HepG2 (cell line): ENCODE measurements around the gene ACVR1B. TPM values are rescaled to one million over a fixed set of nuclear protein-coding genes. Genes with fewer than 3 reads are reported as not detected.

ENCODE experiments used
- ARID5B ChIP-seq: IDR thresholded peaks from 2 replicates; pipeline ENCODE4 v1.4.0; 2020; ENCODE audit warnings: mild to moderate bottlenecking, missing genetic modification reagents
- FOXA3 ChIP-seq: IDR thresholded peaks from 2 replicates; pipeline ENCODE4 v1.6.1; 2016; ENCODE audit warnings: missing genetic modification reagents, missing compliant biosample characterization
- GMEB1 ChIP-seq: sonication (generic); formaldehyde crosslinking; IDR thresholded peaks from 2 replicates; pipeline ENCODE4 v1.5.1; 2020; ENCODE audit warnings: missing genetic modification reagents, mild to moderate bottlenecking, borderline replicate concordance
- HNF1A ChIP-seq, 2 experiments: sonication (generic) in 1 of 2; formaldehyde crosslinking in 1 of 2; IDR thresholded peaks; 2 replicates each; pipeline versions ENCODE4 v1.4.0 to v1.6.1; 2016 to 2020; ENCODE audit warnings: borderline replicate concordance in 1 of 2, low read depth in 1 of 2, mild to moderate bottlenecking in 1 of 2, missing genetic modification reagents in 1 of 2
- KAT8 ChIP-seq: IDR thresholded peaks from 2 replicates; pipeline ENCODE4 v1.6.1; 2016; ENCODE audit warnings: missing genetic modification reagents, missing compliant biosample characterization
- RAD21 ChIP-seq: fragments of 450-650 bp; formaldehyde crosslinking; IDR thresholded peaks from 2 replicates; pipeline ENCODE4 v1.5.0; 2020; ENCODE audit warnings: mild to moderate bottlenecking
- SMARCE1 ChIP-seq: fragments of 450-650 bp; IDR thresholded peaks from 2 replicates; pipeline ENCODE4 v1.6.1; 2017; ENCODE audit warnings: borderline replicate concordance
- SNAPC4 ChIP-seq: sonication (generic); formaldehyde crosslinking; IDR thresholded peaks from 2 replicates; pipeline ENCODE4 v1.4.0; 2020; ENCODE audit warnings: mild to moderate bottlenecking, missing genetic modification reagents
- TBL1XR1 ChIP-seq: fragments of 150-350 bp; IDR thresholded peaks from 2 replicates; pipeline ENCODE4 v1.6.1; 2014; ENCODE audit warnings: borderline replicate concordance, low read length; ENCODE audit not compliant: partially characterized antibody
- TBX2 ChIP-seq: sonication (generic); formaldehyde crosslinking; IDR thresholded peaks from 2 replicates; pipeline ENCODE4 v1.5.0; 2020; ENCODE audit warnings: missing genetic modification reagents, mild to moderate bottlenecking, borderline replicate concordance
- XBP1 ChIP-seq: sonication (generic); formaldehyde crosslinking; IDR thresholded peaks from 2 replicates; pipeline ENCODE4 v1.5.0; 2020; ENCODE audit warnings: missing genetic modification reagents
- ZNF605 ChIP-seq: sonication (generic); formaldehyde crosslinking; IDR thresholded peaks from 2 replicates; pipeline ENCODE4 v1.8.0; 2022; ENCODE audit warnings: mild to moderate bottlenecking, missing genetic modification reagents
- ZNF891 ChIP-seq: sonication (generic); formaldehyde crosslinking; IDR thresholded peaks from 2 replicates; pipeline ENCODE4 v1.5.0; 2020; ENCODE audit warnings: mild to moderate bottlenecking, missing genetic modification reagents
- polyA plus RNA-seq, 8 experiments: library from polyadenylated mRNA; depleted of rRNA in 3 of 8; stranded (reverse) in 7 of 8; unstranded in 1 of 8; fragments of >200 nt; fragmentation: Illumina TruSeq in 4 of 8; extraction: Trizol in 4 of 8; gene quantifications; 2 replicates each; pipeline versions ENCODE4 v1.2.1 to v1.2.3, GENCODE V29; 2011 to 2016; ENCODE audit warnings: low read depth in 4 of 8, missing spikeins in 1 of 8, mixed read lengths in 1 of 8; ENCODE audit not compliant: insufficient read depth in 1 of 8
- total RNA-seq, 5 experiments: library from RNA; depleted of rRNA; stranded (reverse); fragments of >200 nt; fragmentation: Illumina TruSeq; extraction: Trizol; gene quantifications; 2 replicates each; pipeline ENCODE4 v1.2.3, GENCODE V29; 2016; ENCODE audit warnings: low read depth in 1 of 5

Gene ACVR1B
- total and polyA plus RNA-seq, 2 of the 13 experiments (the other 11 are each of a cell fraction or from before 2014, with no cell fraction given): 8.9 to 12.1 TPM

GRCh38 chr12:51970904-51971646 is 19.6 kb downstream of the ACVR1B start (continued):
- TF ChIP-seq HNF1A (IDR thresholded peaks at IDR 0.05; ENCODE audit: low read depth) (no peak), HNF1A (CRISPR knock-in tag; IDR thresholded peaks at IDR 0.05; ENCODE audit: borderline replicate concordance) (no peak), ARID5B (CRISPR knock-in tag) (no peak), FOXA3 (CRISPR knock-in tag) (no peak), XBP1 (CRISPR knock-in tag) (no peak), SNAPC4 (CRISPR knock-in tag) (no peak), SMARCE1 (no peak), GMEB1 (CRISPR knock-in tag) (no peak), TBX2 (CRISPR knock-in tag) (no peak), TBL1XR1 (no peak), KAT8 (0 out of 2 replicates have a peak, but pooled peaks have one; percentile 23), RAD21 (CRISPR knock-in tag) (peak; percentile 33; the same call in 1 of the 2 replicates), ZNF891 (CRISPR knock-in tag) (no peak), ZNF605 (CRISPR knock-in tag) (no peak)
